SK-N-MC (cell line): ENCODE data around the gene SOX10.

ENCODE experiments used
- EZH2 ChIP-seq: fragments of 200-600 bp; sonication (generic); IDR thresholded peaks from one replicate; pipeline ENCODE4 v1.6.1; 2017; ENCODE audit warnings: antibody characterized with exemption
- POLR2AphosphoS5 ChIP-seq: IDR thresholded peaks from 2 replicates; pipeline ENCODE4 v1.6.1; 2012; ENCODE audit warnings: mild to moderate bottlenecking, low read depth, low read length, borderline replicate concordance

- TF ChIP-seq EZH2 = no peak
- peak; percentile 97 for TF ChIP-seq POLR2AphosphoS5
Observed at GRCh38 chr22:37953437-37954179, 30.7 kb downstream of the SOX10 start, which contains the start of the genes C22orf23 and POLR2F.
